ENCODE measurements around the gene ITPK1. TPM values are rescaled to one million over a fixed set of nuclear protein-coding genes. Genes with fewer than 3 reads are reported as not detected.

Gene ITPK1
- total and polyA plus RNA-seq, 10 of the 15 experiments (the other 5 are each of a cell fraction or from before 2014, with no cell fraction given) = 1.3 to 73.2 (median 27.0) TPM

GRCh38 chr14:93090826-93091555 is 24.7 kb downstream of the ITPK1 start:
- in situ Hi-C loops (cut with MboI) = no loop called here
- Histone ChIP-seq H3K4me1 (ENCODE audit: control insufficient read depth, insufficient read depth, low read length) (peaks cover 19% of the 10 kb centered on the region), H3K4me3 (no peak overlapping the region), H3K36me3 (ENCODE audit: control insufficient read depth in 2 of 2, insufficient read depth in 2 of 2, low read length in 1 of 2) (peaks cover 0 to 4% of the 10 kb centered on the region in 2 experiments; a peak in 2 of 4 replicates), H3K9me3 (replicated peaks; ENCODE audit: control insufficient read depth, insufficient read depth, low read length) (no peaks in the 10 kb centered on the region), H3K27me3 (replicated peaks in 1 of 2; ENCODE audit: control insufficient read depth in 2 of 2, insufficient read depth in 2 of 2, low read length in 1 of 2) (no peaks in the 10 kb centered on the region), H3K27ac (ENCODE audit: control insufficient read depth, insufficient read depth) (no peak overlapping the region), H3K9ac (ENCODE audit: control insufficient read depth, insufficient read depth, low read length) (no peak overlapping the region), H3K79me2 (ENCODE audit: control insufficient read depth, insufficient read depth, low read length) (peaks cover 14% of the 10 kb centered on the region), H2AFZ (ENCODE audit: control insufficient read depth, low read depth, low read length) (no peak overlapping the region), H4K20me1 (ENCODE audit: control insufficient read depth, insufficient read depth) (no peaks in the 10 kb centered on the region), H3K4me2 (ENCODE audit: control insufficient read depth, insufficient read depth) (no peak overlapping the region)
- CTCF ChIA-PET = interaction anchor here (0.9 to 1.6 kb wide), 2 partner anchors 22 to 53 kb away, joined by 3 to 6 read pairs; no protein-coding TSS in a partner anchor
- no peak for FAIRE-seq
- 85% methylated on average over 11 of the region's 11 CpGs for WGBS (ENCODE audit: insufficient coverage, insufficient replicate concordance, low lambda C conversion rate, missing lambda C conversion rate)
- SMC1A ChIA-PET (ENCODE audit: uncharacterized antibody, unreplicated experiment) = no interaction called here
- DNase-seq (ENCODE audit: low read depth, low spot score) = no peak
- intact Hi-C loops (cut with micrococcal nuclease; ENCODE audit: unreplicated experiment) = no loop called here
- TF ChIP-seq MYB (IDR thresholded peaks at IDR 0.05; ENCODE audit: borderline replicate concordance, low read depth, low read length) (no peak), CHD4 (IDR thresholded peaks at IDR 0.05) (no peak)
- TF ChIP-seq, protein P1, sequence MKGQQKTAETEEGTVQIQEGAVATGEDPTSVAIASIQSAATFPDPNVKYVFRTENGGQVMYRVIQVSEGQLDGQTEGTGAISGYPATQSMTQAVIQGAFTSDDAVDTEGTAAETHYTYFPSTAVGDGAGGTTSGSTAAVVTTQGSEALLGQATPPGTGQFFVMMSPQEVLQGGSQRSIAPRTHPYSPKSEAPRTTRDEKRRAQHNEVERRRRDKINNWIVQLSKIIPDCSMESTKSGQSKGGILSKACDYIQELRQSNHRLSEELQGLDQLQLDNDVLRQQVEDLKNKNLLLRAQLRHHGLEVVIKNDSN (IDR thresholded peaks at IDR 0.05; ENCODE audit: borderline replicate concordance, extremely low read length, insufficient read depth, low read depth, low read length) = no peak
- no TSS peak for BruUV-seq (replicated peaks)
- ATAC-seq = no peak
- RAD21 ChIA-PET (ENCODE audit: unreplicated experiment) = interaction anchor here (1.0 kb wide), 1 partner anchor 22 kb away, joined by 3 read pairs; no protein-coding TSS in a partner anchor
- POLR2A ChIA-PET = interaction anchor here (1.3 kb wide), 1 partner anchor 30 kb away, joined by 3 read pairs; no protein-coding TSS in a partner anchor

Measured in GM12878 (cell line).